ENCODE data around the gene CCDC106. TPM values are rescaled to one million over a fixed set of nuclear protein-coding genes. Genes with fewer than 3 reads are reported as not detected.

The CCDC106 gene
- total RNA-seq, 1 experiment from 2014 or later, result 47.8 TPM

- no peaks in the 10 kb centered on the region for H3K36me3 ChIP-seq (ENCODE audit: control insufficient read depth, insufficient read depth, low read length)
- H3K27me3 ChIP-seq (ENCODE audit: control insufficient read depth, insufficient read depth, low read length), result no peaks in the 10 kb centered on the region
- H3K4me3 ChIP-seq (ENCODE audit: low read depth in 2 of 2, low read length in 2 of 2), result no peak overlapping the region
- no peak for ATAC-seq
- no peak overlapping the region for H3K27ac ChIP-seq (ENCODE audit: low read length)
- no TSS peak for BruUV-seq (replicated peaks)
- H3K4me1 ChIP-seq (ENCODE audit: control insufficient read depth, insufficient read depth, low read length), result 0 out of 2 replicates have a peak, but pooled peaks cover 3% of the 10 kb centered on the region
- no peaks in the 10 kb centered on the region for H3K9me3 ChIP-seq (ENCODE audit: control insufficient read depth, insufficient read depth, low read depth, low read length)
- CTCF ChIA-PET, result no interaction called here
- no peak for DNase-seq (ENCODE audit: low read depth, low spot score)
- POLR2A ChIA-PET, result no interaction called here
- TF ChIP-seq SIN3A (IDR thresholded peaks at IDR 0.05; ENCODE audit: borderline replicate concordance, insufficient read depth, low read depth, low read length) (no peak), POLR2AphosphoS5 (IDR thresholded peaks at IDR 0.05; ENCODE audit: low read depth, low read length) (no peak), REST (IDR thresholded peaks at IDR 0.05; ENCODE audit: insufficient read depth in 1 of 2, low read depth in 2 of 2, low read length in 1 of 2) (no peak), TCF7L2 (IDR thresholded peaks at IDR 0.05; ENCODE audit: low read depth, low read length) (no peak)
- TF ChIP-seq, protein P1, sequence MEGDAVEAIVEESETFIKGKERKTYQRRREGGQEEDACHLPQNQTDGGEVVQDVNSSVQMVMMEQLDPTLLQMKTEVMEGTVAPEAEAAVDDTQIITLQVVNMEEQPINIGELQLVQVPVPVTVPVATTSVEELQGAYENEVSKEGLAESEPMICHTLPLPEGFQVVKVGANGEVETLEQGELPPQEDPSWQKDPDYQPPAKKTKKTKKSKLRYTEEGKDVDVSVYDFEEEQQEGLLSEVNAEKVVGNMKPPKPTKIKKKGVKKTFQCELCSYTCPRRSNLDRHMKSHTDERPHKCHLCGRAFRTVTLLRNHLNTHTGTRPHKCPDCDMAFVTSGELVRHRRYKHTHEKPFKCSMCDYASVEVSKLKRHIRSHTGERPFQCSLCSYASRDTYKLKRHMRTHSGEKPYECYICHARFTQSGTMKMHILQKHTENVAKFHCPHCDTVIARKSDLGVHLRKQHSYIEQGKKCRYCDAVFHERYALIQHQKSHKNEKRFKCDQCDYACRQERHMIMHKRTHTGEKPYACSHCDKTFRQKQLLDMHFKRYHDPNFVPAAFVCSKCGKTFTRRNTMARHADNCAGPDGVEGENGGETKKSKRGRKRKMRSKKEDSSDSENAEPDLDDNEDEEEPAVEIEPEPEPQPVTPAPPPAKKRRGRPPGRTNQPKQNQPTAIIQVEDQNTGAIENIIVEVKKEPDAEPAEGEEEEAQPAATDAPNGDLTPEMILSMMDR (IDR thresholded peaks at IDR 0.05), result no peak
- in situ Hi-C loops (cut with HindIII; ENCODE audit: low pct_unique_long_range_greater_than_20kb, low sequenced_read_pairs), result no loop called here
- intact Hi-C loops (cut with micrococcal nuclease; ENCODE audit: unreplicated experiment), result no loop called here
These were observed 25.6 kb upstream of the CCDC106 start for GRCh38 chr19:55622242-55622969.

- Histone ChIP-seq H3K4me3 (ENCODE audit: low read depth in 2 of 2, low read length in 2 of 2) (no peak overlapping the region), H3K27me3 (ENCODE audit: control insufficient read depth, insufficient read depth, low read length) (no peaks in the 10 kb centered on the region), H3K4me1 (ENCODE audit: control insufficient read depth, insufficient read depth, low read length) (0 out of 2 replicates have a peak, but pooled peaks cover 3% of the 10 kb centered on the region), H3K36me3 (ENCODE audit: control insufficient read depth, insufficient read depth, low read length) (no peaks in the 10 kb centered on the region), H3K9me3 (ENCODE audit: control insufficient read depth, insufficient read depth, low read depth, low read length) (no peaks in the 10 kb centered on the region), H3K27ac (ENCODE audit: low read length) (no peak overlapping the region)
- ATAC-seq, result no peak
- in situ Hi-C loops (cut with HindIII; ENCODE audit: low pct_unique_long_range_greater_than_20kb, low sequenced_read_pairs), result no loop called here
- no peak for TF ChIP-seq SIN3A (IDR thresholded peaks at IDR 0.05; ENCODE audit: borderline replicate concordance, insufficient read depth, low read depth, low read length)
- no peak for TF ChIP-seq REST (IDR thresholded peaks at IDR 0.05; ENCODE audit: insufficient read depth in 1 of 2, low read depth in 2 of 2, low read length in 1 of 2)
- TF ChIP-seq POLR2AphosphoS5 (IDR thresholded peaks at IDR 0.05; ENCODE audit: low read depth, low read length), result no peak
- TF ChIP-seq, protein P1 (IDR thresholded peaks at IDR 0.05), result no peak
- TF ChIP-seq TCF7L2 (IDR thresholded peaks at IDR 0.05; ENCODE audit: low read depth, low read length), result no peak
- CTCF ChIA-PET, result no interaction called here
- POLR2A ChIA-PET, result no interaction called here
- no peak for DNase-seq (ENCODE audit: low read depth, low spot score)
- no TSS peak for BruUV-seq (replicated peaks)
- intact Hi-C loops (cut with micrococcal nuclease; ENCODE audit: unreplicated experiment), result no loop called here
These were observed 24.9 kb upstream of the CCDC106 start for GRCh38 chr19:55623130-55623529.
